Right lobe of liver (tissue), 6 donors: ENCODE results near the gene CTDSPL. TPM values are rescaled to one million over a fixed set of nuclear protein-coding genes. Genes with fewer than 3 reads are reported as not detected.

ENCODE experiments used
- ATAC-seq, 4 donors: fragments of 200-7000 bp; cut with Tn5 transposase; one replicate each; pipeline ENCODE4 v1.9.1; 2020; ENCODE audit warnings: mild to moderate bottlenecking in 4 of 4, moderate library complexity in 4 of 4
- DNase-seq, 3 donors: peaks; one replicate each; pipeline ENCODE4 v3.0.0-alpha.2; 2020
- H3K27ac ChIP-seq, 3 donors: fragments of 200-600 bp; one replicate each; pipeline ENCODE4 v1.8.0; 2022
- H3K27me3 ChIP-seq, 2 donors: fragments of 200-600 bp; one replicate each; pipeline ENCODE4 v1.8.0; 2022
- H3K36me3 ChIP-seq, 4 donors: fragments of 200-600 bp; sonication (generic) in 1 of 4; one replicate each; pipeline versions ENCODE4 v1.5.1 to v1.8.0; 2017 to 2022; ENCODE audit warnings: control low read depth in 1 of 4
- H3K4me1 ChIP-seq, 4 donors: fragments of 200-600 bp; sonication (generic) in 1 of 4; one replicate each; pipeline versions ENCODE4 v1.5.1 to v1.8.0; 2017 to 2022; ENCODE audit warnings: control low read depth in 1 of 4
- H3K4me3 ChIP-seq, 3 donors: fragments of 200-600 bp; one replicate each; pipeline ENCODE4 v1.8.0; 2022
- H3K9me3 ChIP-seq, 4 donors: fragments of 200-600 bp; sonication (generic) in 1 of 4; one replicate each; pipeline versions ENCODE4 v1.5.1 to v1.8.0; 2017 to 2022; ENCODE audit warnings: control low read depth in 1 of 4
- POLR2A ChIP-seq: fragments of 450-650 bp; IDR thresholded peaks from one replicate; pipeline ENCODE4 v1.6.1; 2017; ENCODE audit warnings: antibody characterized with exemption, mild to moderate bottlenecking
- WGBS: methylation state at CpG from one replicate; pipeline ENCODE4 v1.1.6; 2018; ENCODE audit warnings: low coverage, low lambda C conversion rate; ENCODE audit not compliant: insufficient coverage; ENCODE audit errors: missing lambda C conversion rate; 5-methylcytosine and 5-hydroxymethylcytosine counted together
- intact Hi-C, 2 donors: fragments of 100-400 bp; cut with DNase I; formaldehyde crosslinking; loops; one replicate each; pipeline versions ENCODE4 v1.11.2 to v1.14.1; 2022
- total RNA-seq, 6 experiments: library from RNA; depleted of rRNA in 2 of 6; stranded (reverse); fragments of >200 nt in 2 of 6; fragmentation: NEBNext Ultra II Directional in 3 of 6; extraction: Animal tissue kit (Norgen Biotek cat#: 25700) in 3 of 6; gene quantifications; one replicate each; pipeline versions ENCODE4 v1.1.0 to v1.2.4, GENCODE V29; 2016 to 2023
- TF ChIP-seq, protein P1 (sequence below), 4 donors: fragments of 200-600 bp in 3 of 4; fragments of 450-650 bp in 1 of 4; IDR thresholded peaks; one replicate each; pipeline versions ENCODE4 v1.5.1 to v1.8.0; 2016 to 2022; ENCODE audit warnings: antibody characterized with exemption in 4 of 4, mild to moderate bottlenecking in 2 of 4
- donor health status: DM: no; HTN: yes; CAD: no.
- donor health status: DM: no; HTN: no; CAD: no.
- donor health status: DM: no; HTN: no; CAD: no.
- donor health status: DM: no; HTN: yes; CAD: no.
- donor health status: DM: no; HTN: yes; CAD: no.

The CTDSPL gene
- total RNA-seq, 6 experiments from 2014 or later, result 14.9 to 22.8 (median 18.0) TPM

DNA sequence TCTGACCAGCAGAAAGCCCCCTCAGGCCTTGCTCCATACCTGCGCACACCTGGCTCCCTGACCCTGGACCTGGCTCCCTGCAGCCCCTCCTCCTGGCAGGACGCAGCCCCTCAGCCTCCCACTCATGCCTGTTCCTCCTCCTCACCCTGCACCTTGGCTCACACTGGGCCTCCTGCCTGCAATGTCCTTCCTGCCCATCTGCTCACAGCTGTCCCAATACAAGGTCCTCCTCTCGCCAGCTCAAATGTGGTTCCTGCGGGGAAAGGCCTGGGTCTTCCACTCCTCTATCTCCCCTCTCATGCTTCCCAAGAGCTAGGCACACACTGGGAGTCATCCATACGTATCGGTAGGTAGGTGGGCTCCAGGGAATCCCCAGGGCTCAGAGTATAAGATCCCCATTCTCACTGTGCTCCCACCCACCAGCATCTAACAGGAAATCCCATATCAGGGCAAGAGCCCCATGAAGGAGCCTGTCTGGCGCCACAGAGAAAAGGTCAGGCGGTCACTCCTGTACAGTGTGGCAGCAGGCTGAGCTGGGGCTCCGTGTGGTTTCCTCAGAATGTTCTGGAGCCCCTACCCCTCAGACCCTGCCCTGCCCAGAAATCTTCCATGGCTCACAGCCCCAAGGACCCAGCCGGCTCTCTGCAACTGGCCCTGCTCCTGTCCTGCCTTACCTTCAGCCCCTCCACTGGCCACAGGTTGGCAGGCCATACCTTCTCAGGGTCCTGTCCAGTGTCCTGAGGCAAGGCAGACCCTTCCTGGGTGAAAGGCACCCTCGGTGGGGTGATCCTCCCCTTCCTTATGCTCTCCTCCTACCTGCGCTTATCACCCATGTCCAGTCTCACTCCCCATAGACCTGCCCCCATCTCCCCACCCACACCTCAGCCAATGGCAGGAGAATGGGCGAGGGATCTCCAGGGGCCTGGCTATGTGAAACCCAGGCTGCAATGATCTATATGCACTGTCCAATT lies 156.9 kb downstream of the CTDSPL start:
- DNase-seq (no peak), ATAC-seq (peak; percentile 20 to 56 (median 36))

DNA sequence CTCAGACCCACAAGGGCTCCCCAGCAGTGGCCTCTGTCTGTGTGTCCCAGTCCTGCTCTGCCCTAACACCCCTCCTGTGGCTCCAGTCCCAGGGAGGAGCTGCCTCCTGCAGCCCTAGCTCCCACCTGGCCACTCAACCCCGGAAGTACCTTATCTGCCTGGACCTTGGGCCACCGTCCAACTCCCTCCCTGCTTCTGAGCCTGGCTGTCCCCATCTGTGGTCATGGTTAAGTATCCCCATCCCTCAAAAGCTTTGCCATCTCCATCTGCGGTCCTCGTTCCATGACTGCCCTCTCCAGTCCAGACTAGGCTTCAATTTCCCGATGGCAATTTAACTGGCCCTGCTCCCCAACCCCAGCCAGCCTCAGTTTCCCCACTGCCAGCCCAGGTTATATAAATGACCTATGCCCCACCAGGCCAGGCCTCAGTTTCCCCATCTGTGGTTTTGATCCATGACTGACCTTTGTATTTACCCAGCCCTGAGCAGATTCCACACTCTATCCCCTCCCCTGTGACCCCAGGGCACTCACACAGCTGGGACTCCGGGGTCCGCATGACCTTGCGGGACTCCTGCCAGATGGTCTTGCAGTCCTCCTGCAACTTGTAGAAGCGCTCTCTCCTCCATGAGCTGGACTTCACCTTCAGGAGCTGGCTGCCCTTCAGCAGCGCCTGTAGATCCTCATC lies 158.1 kb downstream of the CTDSPL start:
- DNase-seq (no peak), ATAC-seq (no peak)
- no peak overlapping the region for H3K27ac ChIP-seq
- peaks cover 0 to 7% (median 0%) of the 10 kb centered on the region in 4 donors for H3K36me3 ChIP-seq
- WGBS, result 77% methylated on average over 9 of the region's 10 CpGs
- intact Hi-C loops, result no loop called here
- TF ChIP-seq, protein P1, sequence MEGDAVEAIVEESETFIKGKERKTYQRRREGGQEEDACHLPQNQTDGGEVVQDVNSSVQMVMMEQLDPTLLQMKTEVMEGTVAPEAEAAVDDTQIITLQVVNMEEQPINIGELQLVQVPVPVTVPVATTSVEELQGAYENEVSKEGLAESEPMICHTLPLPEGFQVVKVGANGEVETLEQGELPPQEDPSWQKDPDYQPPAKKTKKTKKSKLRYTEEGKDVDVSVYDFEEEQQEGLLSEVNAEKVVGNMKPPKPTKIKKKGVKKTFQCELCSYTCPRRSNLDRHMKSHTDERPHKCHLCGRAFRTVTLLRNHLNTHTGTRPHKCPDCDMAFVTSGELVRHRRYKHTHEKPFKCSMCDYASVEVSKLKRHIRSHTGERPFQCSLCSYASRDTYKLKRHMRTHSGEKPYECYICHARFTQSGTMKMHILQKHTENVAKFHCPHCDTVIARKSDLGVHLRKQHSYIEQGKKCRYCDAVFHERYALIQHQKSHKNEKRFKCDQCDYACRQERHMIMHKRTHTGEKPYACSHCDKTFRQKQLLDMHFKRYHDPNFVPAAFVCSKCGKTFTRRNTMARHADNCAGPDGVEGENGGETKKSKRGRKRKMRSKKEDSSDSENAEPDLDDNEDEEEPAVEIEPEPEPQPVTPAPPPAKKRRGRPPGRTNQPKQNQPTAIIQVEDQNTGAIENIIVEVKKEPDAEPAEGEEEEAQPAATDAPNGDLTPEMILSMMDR (IDR thresholded peaks at IDR 0.05), result no peak
- no peak for TF ChIP-seq POLR2A
- no peaks in the 10 kb centered on the region for H3K27me3 ChIP-seq
- no peaks in the 10 kb centered on the region for H3K4me1 ChIP-seq
- H3K9me3 ChIP-seq, result no peaks in the 10 kb centered on the region
- H3K4me3 ChIP-seq, result no peak overlapping the region

More for the DNA sequence above, 156.9 kb downstream of the CTDSPL start:
- Histone ChIP-seq H3K36me3 (peaks cover 0 to 7% (median 0%) of the 10 kb centered on the region in 4 donors), H3K27ac (peak overlapping the region in 1 of 3 donors; percentile 8), H3K4me1 (no peaks in the 10 kb centered on the region), H3K27me3 (no peaks in the 10 kb centered on the region), H3K4me3 (no peak overlapping the region), H3K9me3 (no peaks in the 10 kb centered on the region)
- TF ChIP-seq POLR2A, result no peak
- TF ChIP-seq, protein P1 (IDR thresholded peaks at IDR 0.05), result no peak
- 75% methylated on average over 5 of the region's 13 CpGs for WGBS
- intact Hi-C loops, result no loop called here

DNA sequence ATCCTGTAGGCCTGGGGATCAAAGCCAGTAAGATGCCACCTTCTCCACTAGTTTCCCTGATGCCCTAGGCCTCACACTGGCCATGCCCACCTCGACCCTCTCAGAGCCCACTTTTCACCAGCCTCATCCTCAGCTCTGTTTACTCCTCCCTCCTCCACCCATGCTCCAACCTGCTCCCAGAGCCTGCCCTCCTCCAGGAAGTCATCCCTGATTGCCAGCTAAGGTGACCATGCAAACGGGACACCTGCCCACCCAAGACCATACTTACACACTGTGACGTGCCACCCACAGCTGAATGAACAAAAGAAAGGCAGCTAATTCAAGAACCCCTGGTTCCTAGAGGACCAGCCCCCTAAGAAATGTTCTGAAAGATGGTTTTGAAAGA lies 158.7 kb downstream of the CTDSPL start:
- no peaks in the 10 kb centered on the region for H3K4me1 ChIP-seq
- no peaks in the 10 kb centered on the region for H3K9me3 ChIP-seq
- no peaks in the 10 kb centered on the region for H3K27me3 ChIP-seq
- H3K36me3 ChIP-seq, result peaks cover 0 to 7% (median 0%) of the 10 kb centered on the region in 4 donors
- no peak overlapping the region for H3K4me3 ChIP-seq
- DNase-seq (no peak), ATAC-seq (no peak)
- TF ChIP-seq, protein P1 (IDR thresholded peaks at IDR 0.05), result no peak
- TF ChIP-seq POLR2A, result no peak
- WGBS, result 72% methylated on average over 3 of the region's 3 CpGs
- no peak overlapping the region for H3K27ac ChIP-seq
- intact Hi-C loops, result no loop called here

DNA sequence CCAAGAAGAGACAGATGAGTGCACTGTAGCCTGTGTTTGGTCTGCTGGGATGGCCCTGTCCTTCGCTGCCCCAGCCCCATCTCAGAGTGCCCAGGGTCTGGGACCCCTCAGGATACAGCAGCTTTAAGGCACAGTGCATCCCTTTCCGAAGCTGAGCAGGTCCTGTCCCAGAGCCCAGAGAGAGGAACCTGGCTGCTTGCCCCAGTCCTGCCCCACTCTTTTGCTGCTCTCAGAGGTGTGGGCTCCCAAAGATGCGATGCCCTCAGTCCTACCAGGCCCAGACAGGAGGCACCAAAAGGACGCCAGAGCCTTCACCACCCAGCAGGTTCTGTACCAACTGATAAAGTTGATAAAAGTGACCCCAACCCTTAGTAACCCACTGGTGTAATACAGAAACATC lies 159.5 kb downstream of the CTDSPL start:
- Histone ChIP-seq H3K4me3 (no peak overlapping the region), H3K9me3 (no peaks in the 10 kb centered on the region), H3K27ac (no peak overlapping the region), H3K27me3 (no peaks in the 10 kb centered on the region), H3K36me3 (peaks cover 0 to 2% (median 0%) of the 10 kb centered on the region in 4 donors), H3K4me1 (no peaks in the 10 kb centered on the region)
- ATAC-seq, result no peak
- WGBS, result 100% methylated on average over 2 of the region's 4 CpGs
- no peak for DNase-seq
- TF ChIP-seq POLR2A, result no peak
- TF ChIP-seq, protein P1 (IDR thresholded peaks at IDR 0.05), result no peak
- intact Hi-C loops, result no loop called here
